Lower leg skin (tissue), 4 donors: ENCODE data around the gene TAF4B. TPM values are rescaled to one million over a fixed set of nuclear protein-coding genes. Genes with fewer than 3 reads are reported as not detected.

Experiments used
- DNase-seq, 2 donors: peaks; one replicate each; pipeline ENCODE4 v3.0.0-alpha.2; 2019; ENCODE audit warnings: low spot score in 2 of 2
- H3K4me3 ChIP-seq: fragments of 200-600 bp; sonication (generic); 2 replicates; pipeline ENCODE4 v1.5.1; 2017; ENCODE audit warnings: mild to moderate bottlenecking, low read depth; ENCODE audit not compliant: poor library complexity, severe bottlenecking
- CTCF ChIP-seq, 3 donors: fragments of 450-650 bp; IDR thresholded peaks; one replicate each; pipeline ENCODE4 v1.5.1; 2016; ENCODE audit warnings: antibody characterized with exemption in 3 of 3, mild to moderate bottlenecking in 3 of 3, moderate library complexity in 2 of 3
- POLR2A ChIP-seq, 2 donors: fragments of 450-650 bp; IDR thresholded peaks; one replicate each; pipeline ENCODE4 v1.6.1; 2016 to 2017; ENCODE audit warnings: antibody characterized with exemption in 2 of 2, mild to moderate bottlenecking in 1 of 2, moderate library complexity in 1 of 2
- WGBS, 2 donors: methylation state at CpG; one replicate each; pipeline ENCODE4 v1.1.5; 2018; 5-methylcytosine and 5-hydroxymethylcytosine counted together
- intact Hi-C: fragments of 100-400 bp; cut with DNase I; formaldehyde crosslinking; loops from one replicate; pipeline ENCODE4 v1.15.0; 2023; ENCODE audit warnings: low total_unique reads
- total RNA-seq, 4 donors: library from RNA; depleted of rRNA; stranded (reverse); fragments of >200 nt; gene quantifications; one replicate each; pipeline ENCODE4 v1.1.0, GENCODE V29; 2016

The TAF4B gene
- total RNA-seq, 4 donors from 2014 or later = 12.5 to 23.6 (median 17.1) TPM

- 24 to 30% methylated on average over 1 of the region's 1 CpG for WGBS, 2 donors
- H3K4me3 ChIP-seq = no peak overlapping the region
- intact Hi-C loops = no loop called here
These were observed 83.0 kb downstream of the TAF4B start for GRCh38 chr18:26309281-26309680.

GRCh38 chr18:26312199-26312598, 86.0 kb downstream of the TAF4B start:
- no peak overlapping the region for H3K4me3 ChIP-seq
- DNase-seq = no peak
- no peak for TF ChIP-seq POLR2A (IDR thresholded peaks at IDR 0.05)
- intact Hi-C loops = loop anchor here (10.0 kb wide), 1 partner anchor 343 kb away; no protein-coding TSS in a partner anchor
- WGBS, 2 donors = 90 to 100% methylated on average over 1 of the region's 1 CpG

More at GRCh38 chr18:26309281-26309680, 83.0 kb downstream of the TAF4B start:
- TF ChIP-seq CTCF (IDR thresholded peaks at IDR 0.05) = no peak
- TF ChIP-seq POLR2A (IDR thresholded peaks at IDR 0.05) = no peak
- DNase-seq = no peak

GRCh38 chr18:26317398-26317797, 91.2 kb downstream of the TAF4B start:
- DNase-seq = no peak
- 97 to 98% methylated on average over 3 of the region's 3 CpGs for WGBS, 2 donors
- H3K4me3 ChIP-seq = no peak overlapping the region
- intact Hi-C loops = loop anchor here (10.0 kb wide), 1 partner anchor 337 kb away; no protein-coding TSS in a partner anchor
- TF ChIP-seq CTCF (IDR thresholded peaks at IDR 0.05) (no peak), POLR2A (IDR thresholded peaks at IDR 0.05) (no peak)

- WGBS, 2 donors = 97 to 100% methylated on average over 1 of the region's 1 CpG
- TF ChIP-seq CTCF (IDR thresholded peaks at IDR 0.05) = no peak
- no peak for TF ChIP-seq POLR2A (IDR thresholded peaks at IDR 0.05)
- intact Hi-C loops = no loop called here
- H3K4me3 ChIP-seq = no peak overlapping the region
- DNase-seq = no peak
These were observed 94.4 kb downstream of the TAF4B start for GRCh38 chr18:26320686-26321085.

- intact Hi-C loops = no loop called here
- no peak overlapping the region for H3K4me3 ChIP-seq
- no peak for DNase-seq
- WGBS, 2 donors = 91 to 93% methylated on average over 3 of the region's 3 CpGs
- no peak for TF ChIP-seq CTCF (IDR thresholded peaks at IDR 0.05)
- no peak for TF ChIP-seq POLR2A (IDR thresholded peaks at IDR 0.05)
These were observed 96.8 kb downstream of the TAF4B start for GRCh38 chr18:26322890-26323653.

GRCh38 chr18:26325771-26326170, 99.5 kb downstream of the TAF4B start:
- TF ChIP-seq CTCF (IDR thresholded peaks at IDR 0.05) (no peak), POLR2A (IDR thresholded peaks at IDR 0.05) (no peak)
- 79 to 87% methylated on average over 2 of the region's 2 CpGs for WGBS, 2 donors
- H3K4me3 ChIP-seq = no peak overlapping the region
- intact Hi-C loops = no loop called here
- DNase-seq = no peak
